Hepatocyte (in vitro differentiated cells): ENCODE data around the gene CHD1L. TPM values are rescaled to one million over a fixed set of nuclear protein-coding genes. Genes with fewer than 3 reads are reported as not detected.

Experiments used
- DNase-seq: peaks from one replicate; pipeline ENCODE4 v3.0.0-alpha.2; 2016; ENCODE audit warnings: low spot score
- H2AFZ ChIP-seq: fragments of 200-600 bp; sonication (generic); 2 replicates; pipeline ENCODE4 v1.6.0; 2016; ENCODE audit warnings: antibody characterized with exemption, mild to moderate bottlenecking
- H3K27ac ChIP-seq: fragments of 200-600 bp; sonication (generic); 2 replicates; pipeline ENCODE4 v1.5.1; 2016; ENCODE audit warnings: mild to moderate bottlenecking
- H3K27me3 ChIP-seq: fragments of 200-600 bp; sonication (generic); 2 replicates; pipeline ENCODE4 v1.6.1; 2016
- H3K36me3 ChIP-seq: fragments of 200-600 bp; sonication (generic); replicated peaks from 2 replicates; pipeline ENCODE4 v1.5.1; 2016; ENCODE audit warnings: low read depth; ENCODE audit not compliant: insufficient read depth
- H3K4me1 ChIP-seq: fragments of 200-600 bp; sonication (generic); 2 replicates; pipeline ENCODE4 v1.5.1; 2016; ENCODE audit warnings: mild to moderate bottlenecking, moderate library complexity; ENCODE audit not compliant: insufficient read depth
- H3K4me2 ChIP-seq: fragments of 200-600 bp; sonication (generic); 2 replicates; pipeline ENCODE4 v1.6.0; 2016
- H3K4me3 ChIP-seq: fragments of 200-600 bp; sonication (generic); 2 replicates; pipeline ENCODE4 v1.5.1; 2016; ENCODE audit warnings: mild to moderate bottlenecking
- H3K79me2 ChIP-seq: fragments of 200-600 bp; sonication (generic); 2 replicates; pipeline ENCODE4 v1.6.0; 2017; ENCODE audit warnings: mild to moderate bottlenecking
- H3K9me2 ChIP-seq: fragments of 200-600 bp; sonication (generic); replicated peaks from 2 replicates; pipeline ENCODE4 v1.6.0; 2017; ENCODE audit warnings: mild to moderate bottlenecking; ENCODE audit not compliant: insufficient read depth
- H3K9me3 ChIP-seq: fragments of 200-600 bp; sonication (generic); 2 replicates; pipeline ENCODE4 v1.5.1; 2016; ENCODE audit warnings: low read depth, mild to moderate bottlenecking
- H4K20me1 ChIP-seq: fragments of 200-600 bp; sonication (generic); 2 replicates; pipeline ENCODE4 v1.6.0; 2016; ENCODE audit warnings: mild to moderate bottlenecking; ENCODE audit not compliant: insufficient read depth, poor library complexity, severe bottlenecking
- EZH2 ChIP-seq: fragments of 200-600 bp; sonication (generic); IDR thresholded peaks from 2 replicates; pipeline ENCODE4 v1.6.1; 2016; ENCODE audit warnings: antibody characterized with exemption, mild to moderate bottlenecking, borderline replicate concordance
- EZH2phosphoT487 ChIP-seq: fragments of 200-600 bp; sonication (generic); IDR thresholded peaks from one replicate; pipeline ENCODE4 v1.6.1; 2018; ENCODE audit warnings: antibody characterized with exemption, mild to moderate bottlenecking, low read depth, moderate library complexity; ENCODE audit not compliant: unreplicated experiment, severe bottlenecking
- WGBS: methylation state at CpG from one replicate; pipeline ENCODE4 v1.1.6; 2016; ENCODE audit warnings: low lambda C conversion rate; ENCODE audit errors: missing lambda C conversion rate; 5-methylcytosine and 5-hydroxymethylcytosine counted together
- polyA plus RNA-seq: library from polyadenylated mRNA; unstranded; fragments of >200 nt; fragmentation: Nextera tagmentation; extraction: Ambion mirVana; gene quantifications from 2 replicates; pipeline ENCODE4 v1.2.1, GENCODE V29; 2016
- total RNA-seq: library from RNA; depleted of rRNA; stranded (reverse); fragments of >200 nt; gene quantifications from 2 replicates; pipeline ENCODE4 v1.2.3, GENCODE V29; 2014
- TF ChIP-seq, protein P1 (sequence below): fragments of 200-600 bp; sonication (generic); IDR thresholded peaks from 2 replicates; pipeline ENCODE4 v1.5.1; 2016; ENCODE audit warnings: antibody characterized with exemption, mild to moderate bottlenecking; ENCODE audit not compliant: poor library complexity

Gene CHD1L
- total and polyA plus RNA-seq, 2 experiments from 2014 or later, result 30.0 to 41.6 TPM

DNA sequence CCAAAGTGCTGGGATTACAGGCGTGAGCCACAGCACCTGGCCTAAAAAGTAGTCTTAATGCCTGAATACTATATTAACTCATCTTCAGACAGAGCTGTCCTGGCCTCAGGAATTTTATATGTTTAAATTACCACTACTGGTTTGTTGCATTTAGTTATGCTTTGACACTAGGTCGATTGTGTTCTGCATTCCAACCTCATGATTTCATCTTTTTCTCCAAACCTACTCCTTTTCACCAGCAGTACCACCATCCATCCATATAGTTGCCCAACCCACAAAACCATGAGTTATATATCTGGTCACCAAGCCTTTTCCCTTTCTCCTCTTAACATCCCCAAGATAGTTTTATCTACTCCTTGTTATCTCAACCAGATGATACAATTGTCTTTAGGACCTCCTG, 39.9 kb upstream of the CHD1L start:
- TF ChIP-seq EZH2 (no peak), EZH2phosphoT487 (no peak)
- TF ChIP-seq, protein P1, sequence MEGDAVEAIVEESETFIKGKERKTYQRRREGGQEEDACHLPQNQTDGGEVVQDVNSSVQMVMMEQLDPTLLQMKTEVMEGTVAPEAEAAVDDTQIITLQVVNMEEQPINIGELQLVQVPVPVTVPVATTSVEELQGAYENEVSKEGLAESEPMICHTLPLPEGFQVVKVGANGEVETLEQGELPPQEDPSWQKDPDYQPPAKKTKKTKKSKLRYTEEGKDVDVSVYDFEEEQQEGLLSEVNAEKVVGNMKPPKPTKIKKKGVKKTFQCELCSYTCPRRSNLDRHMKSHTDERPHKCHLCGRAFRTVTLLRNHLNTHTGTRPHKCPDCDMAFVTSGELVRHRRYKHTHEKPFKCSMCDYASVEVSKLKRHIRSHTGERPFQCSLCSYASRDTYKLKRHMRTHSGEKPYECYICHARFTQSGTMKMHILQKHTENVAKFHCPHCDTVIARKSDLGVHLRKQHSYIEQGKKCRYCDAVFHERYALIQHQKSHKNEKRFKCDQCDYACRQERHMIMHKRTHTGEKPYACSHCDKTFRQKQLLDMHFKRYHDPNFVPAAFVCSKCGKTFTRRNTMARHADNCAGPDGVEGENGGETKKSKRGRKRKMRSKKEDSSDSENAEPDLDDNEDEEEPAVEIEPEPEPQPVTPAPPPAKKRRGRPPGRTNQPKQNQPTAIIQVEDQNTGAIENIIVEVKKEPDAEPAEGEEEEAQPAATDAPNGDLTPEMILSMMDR, result no peak
- 83% methylated on average over 2 of the region's 2 CpGs for WGBS
- Histone ChIP-seq H4K20me1 (no peaks in the 10 kb centered on the region), H3K9me2 (no peaks in the 10 kb centered on the region), H3K4me1 (no peaks in the 10 kb centered on the region), H3K4me2 (no peak overlapping the region), H3K27me3 (no peaks in the 10 kb centered on the region), H2AFZ (no peak overlapping the region), H3K4me3 (no peak overlapping the region), H3K79me2 (no peaks in the 10 kb centered on the region), H3K27ac (no peak overlapping the region), H3K9me3 (no peaks in the 10 kb centered on the region), H3K36me3 (peaks cover 7% of the 10 kb centered on the region)
- DNase-seq, result no peak

DNA sequence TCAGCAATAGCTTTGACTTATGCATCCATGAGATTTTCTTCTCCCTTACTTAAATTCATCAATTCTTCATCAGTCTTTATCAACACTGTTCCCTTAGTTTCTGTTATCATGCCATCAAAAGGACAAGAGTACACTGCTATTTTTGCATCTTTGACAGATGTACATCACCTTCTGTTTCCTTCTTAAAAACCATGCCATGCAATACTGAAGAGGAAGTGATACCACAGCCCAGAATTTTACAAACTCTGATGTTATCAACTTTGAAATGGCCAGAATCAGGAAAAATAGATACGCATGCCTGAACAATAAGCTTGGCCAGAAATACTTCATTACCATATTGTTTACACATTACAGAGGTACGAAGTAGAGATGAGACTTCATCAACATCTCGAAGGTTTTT, 38.4 kb upstream of the CHD1L start:
- Histone ChIP-seq H3K79me2 (no peaks in the 10 kb centered on the region), H3K4me1 (no peaks in the 10 kb centered on the region), H3K36me3 (peaks cover 7% of the 10 kb centered on the region), H3K4me2 (no peak overlapping the region), H3K9me2 (no peaks in the 10 kb centered on the region), H2AFZ (no peak overlapping the region), H3K27me3 (no peaks in the 10 kb centered on the region), H3K9me3 (no peaks in the 10 kb centered on the region), H3K4me3 (no peak overlapping the region), H3K27ac (no peak overlapping the region), H4K20me1 (no peaks in the 10 kb centered on the region)
- no peak for DNase-seq
- no peak for TF ChIP-seq EZH2
- no peak for TF ChIP-seq EZH2phosphoT487
- TF ChIP-seq, protein P1, result no peak
- 94% methylated on average over 3 of the region's 3 CpGs for WGBS

DNA sequence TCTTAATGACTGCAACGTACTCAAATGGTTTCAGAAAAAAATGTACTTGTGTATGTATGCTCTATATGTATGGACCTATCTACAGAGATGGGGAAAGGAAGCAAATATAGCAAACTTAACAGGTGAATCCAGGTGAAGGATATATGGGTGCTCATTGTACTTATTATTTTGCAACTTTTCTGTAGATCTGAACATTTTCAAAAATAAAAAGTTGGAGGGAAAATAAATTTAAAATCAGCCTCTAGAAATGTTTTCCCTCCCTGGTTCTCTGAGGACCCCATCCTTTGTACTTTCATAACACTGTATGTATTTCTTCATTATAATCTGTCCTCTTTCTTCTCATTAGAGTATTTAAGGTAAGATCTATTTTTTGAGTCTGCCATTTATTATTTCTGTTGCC, 35.3 kb upstream of the CHD1L start:
- no peaks in the 10 kb centered on the region for H3K9me3 ChIP-seq
- no peaks in the 10 kb centered on the region for H3K79me2 ChIP-seq
- peaks cover 11% of the 10 kb centered on the region for H3K4me1 ChIP-seq
- H4K20me1 ChIP-seq, result no peaks in the 10 kb centered on the region
- no peak overlapping the region for H3K27ac ChIP-seq
- H3K36me3 ChIP-seq, result peaks cover 7% of the 10 kb centered on the region
- TF ChIP-seq, protein P1, result no peak
- TF ChIP-seq EZH2, result no peak
- TF ChIP-seq EZH2phosphoT487, result no peak
- H2AFZ ChIP-seq, result no peak overlapping the region
- no peaks in the 10 kb centered on the region for H3K9me2 ChIP-seq
- no peak overlapping the region for H3K4me2 ChIP-seq
- H3K27me3 ChIP-seq, result no peaks in the 10 kb centered on the region
- no peak overlapping the region for H3K4me3 ChIP-seq
- 83% methylated on average over 1 of the region's 1 CpG for WGBS
- no peak for DNase-seq

DNA sequence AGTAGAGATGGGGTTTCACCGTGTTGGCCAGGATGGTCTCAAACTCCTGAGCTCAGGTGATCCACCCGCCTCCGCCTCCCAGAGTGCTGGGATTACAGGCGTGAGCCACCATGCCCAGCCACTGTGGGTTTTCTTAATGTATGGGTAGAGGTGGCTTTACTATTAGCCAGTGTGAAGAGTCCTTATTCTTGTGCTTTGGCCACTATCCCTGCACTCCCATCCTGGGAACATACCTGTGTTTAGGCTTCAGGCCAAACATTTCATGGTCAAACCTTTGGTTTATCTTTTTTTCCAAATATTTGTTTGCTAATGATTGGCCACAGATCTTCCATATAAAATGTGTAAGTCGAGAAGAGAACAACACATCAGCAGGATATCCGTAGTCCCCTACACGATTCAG, 33.9 kb upstream of the CHD1L start:
- Histone ChIP-seq H3K9me3 (no peaks in the 10 kb centered on the region), H3K36me3 (peaks cover 7% of the 10 kb centered on the region), H3K27me3 (no peaks in the 10 kb centered on the region), H2AFZ (no peak overlapping the region), H3K27ac (no peak overlapping the region), H3K4me3 (no peak overlapping the region), H4K20me1 (no peaks in the 10 kb centered on the region), H3K4me1 (peaks cover 19% of the 10 kb centered on the region), H3K79me2 (no peaks in the 10 kb centered on the region), H3K9me2 (no peaks in the 10 kb centered on the region), H3K4me2 (no peak overlapping the region)
- TF ChIP-seq EZH2phosphoT487, result no peak
- TF ChIP-seq, protein P1, result no peak
- no peak for TF ChIP-seq EZH2
- WGBS, result 92% methylated on average over 7 of the region's 7 CpGs
- DNase-seq, result no peak
